Tibial artery (tissue), 4 donors: ENCODE results near the gene PLA2G3.

ENCODE experiments used
- DNase-seq, 2 donors: peaks; one replicate each; pipeline ENCODE4 v3.0.0-alpha.2; 2019
- H3K27ac ChIP-seq, 2 donors: fragments of 200-600 bp; sonication (generic) in 1 of 2; 1 replicate in 1 of 2; 2 replicates in 1 of 2; pipeline ENCODE4 v1.5.1; 2018 to 2019; ENCODE audit warnings: mild to moderate bottlenecking in 1 of 2
- H3K27me3 ChIP-seq, 2 donors: fragments of 200-600 bp; sonication (generic) in 1 of 2; one replicate each; pipeline versions ENCODE4 v1.5.1 to v1.6.0; 2016 to 2019
- H3K36me3 ChIP-seq, 3 donors: fragments of 200-600 bp; sonication (generic) in 2 of 3; one replicate each; pipeline ENCODE4 v1.5.1; 2016 to 2019; ENCODE audit warnings: mild to moderate bottlenecking in 2 of 3
- H3K4me1 ChIP-seq, 4 donors: fragments of 200-600 bp; sonication (generic) in 2 of 4; 1 replicate in 3 of 4; 2 replicates in 1 of 4; pipeline ENCODE4 v1.5.1; 2016 to 2019
- H3K4me3 ChIP-seq, 2 donors: fragments of 200-600 bp; sonication (generic) in 1 of 2; 1 replicate in 1 of 2; 2 replicates in 1 of 2; pipeline ENCODE4 v1.5.1; 2018 to 2019; ENCODE audit warnings: mild to moderate bottlenecking in 2 of 2
- H3K9me3 ChIP-seq, 3 donors: fragments of 200-600 bp; sonication (generic) in 1 of 3; one replicate each; pipeline ENCODE4 v1.5.1; 2016 to 2019
- CTCF ChIP-seq, 2 experiments: fragments of 200-600 bp in 1 of 2; fragments of 450-650 bp in 1 of 2; IDR thresholded peaks; one replicate each; pipeline ENCODE4 v1.5.1; 2017 to 2019; ENCODE audit warnings: antibody characterized with exemption in 2 of 2, mild to moderate bottlenecking in 1 of 2, moderate library complexity in 1 of 2
- intact Hi-C: fragments of 100-400 bp; cut with DNase I; formaldehyde crosslinking; loops from one replicate; pipeline ENCODE4 v1.15.0; 2023; ENCODE audit warnings: low total_unique reads

PLA2G3 gene

GRCh38 chr22:31153357-31153756 is 13.0 kb upstream of the PLA2G3 start:
- H3K4me1 ChIP-seq, result peaks cover 0 to 58% (median 36%) of the 10 kb centered on the region in 4 donors
- no peaks in the 10 kb centered on the region for H3K36me3 ChIP-seq
- no peaks in the 10 kb centered on the region for H3K27me3 ChIP-seq
- no peak for TF ChIP-seq CTCF (IDR thresholded peaks at IDR 0.05)
- H3K9me3 ChIP-seq, result no peaks in the 10 kb centered on the region
- no peak for DNase-seq
- no peak overlapping the region for H3K4me3 ChIP-seq
- H3K27ac ChIP-seq, result peak overlapping the region; percentile 82
- intact Hi-C loops, result loop anchor here (10.0 kb wide), 1 partner anchor 209 kb away; no protein-coding TSS in a partner anchor

GRCh38 chr22:31151872-31152271 is 11.6 kb upstream of the PLA2G3 start:
- H3K4me3 ChIP-seq, result no peak overlapping the region
- H3K27ac ChIP-seq, result peak overlapping the region; percentile 82
- no peak for DNase-seq
- no peaks in the 10 kb centered on the region for H3K36me3 ChIP-seq
- TF ChIP-seq CTCF (IDR thresholded peaks at IDR 0.05), result no peak
- no peaks in the 10 kb centered on the region for H3K27me3 ChIP-seq
- no peaks in the 10 kb centered on the region for H3K9me3 ChIP-seq
- H3K4me1 ChIP-seq, result peaks cover 0 to 58% (median 38%) of the 10 kb centered on the region in 4 donors
- intact Hi-C loops, result loop anchor here (10.0 kb wide), 1 partner anchor 207 kb away; no protein-coding TSS in a partner anchor

GRCh38 chr22:31150615-31151014 is 10.3 kb upstream of the PLA2G3 start:
- DNase-seq, result no peak
- Histone ChIP-seq H3K9me3 (no peaks in the 10 kb centered on the region), H3K27me3 (no peaks in the 10 kb centered on the region), H3K27ac (no peak overlapping the region), H3K36me3 (no peaks in the 10 kb centered on the region), H3K4me1 (peaks cover 0 to 46% (median 27%) of the 10 kb centered on the region in 4 donors), H3K4me3 (no peak overlapping the region)
- intact Hi-C loops, result loop anchor here (10.0 kb wide), 1 partner anchor 206 kb away; no protein-coding TSS in a partner anchor
- no peak for TF ChIP-seq CTCF (IDR thresholded peaks at IDR 0.05)

- peak; percentile 91 to 95 for TF ChIP-seq CTCF (IDR thresholded peaks at IDR 0.05)
- no peaks in the 10 kb centered on the region for H3K36me3 ChIP-seq
- DNase-seq, result peak; percentile 61 to 82
- H3K4me3 ChIP-seq, result no peak overlapping the region
- intact Hi-C loops, result loop anchor here (5.0 to 10.0 kb wide), 2 partner anchors 37 to 384 kb away; no protein-coding TSS in a partner anchor
- H3K9me3 ChIP-seq, result no peaks in the 10 kb centered on the region
- no peaks in the 10 kb centered on the region for H3K27me3 ChIP-seq
- peak overlapping the region; percentile 62 to 74 for H3K27ac ChIP-seq
- peaks cover 0 to 31% (median 16%) of the 10 kb centered on the region in 4 donors for H3K4me1 ChIP-seq
Measured at GRCh38 chr22:31148953-31149627, 8.8 kb upstream of the PLA2G3 start.

- peak overlapping the region; percentile 62 to 74 for H3K27ac ChIP-seq
- no peak overlapping the region for H3K4me3 ChIP-seq
- no peak for TF ChIP-seq CTCF (IDR thresholded peaks at IDR 0.05)
- no peaks in the 10 kb centered on the region for H3K36me3 ChIP-seq
- DNase-seq, result peak; percentile 41 to 42
- H3K4me1 ChIP-seq, result peaks cover 0 to 25% (median 14%) of the 10 kb centered on the region in 4 donors
- intact Hi-C loops, result loop anchor here (5.0 to 10.0 kb wide), 2 partner anchors 36 to 384 kb away; no protein-coding TSS in a partner anchor
- H3K27me3 ChIP-seq, result no peaks in the 10 kb centered on the region
- no peaks in the 10 kb centered on the region for H3K9me3 ChIP-seq
Measured at GRCh38 chr22:31148488-31148887, 8.2 kb upstream of the PLA2G3 start.
